K562 (cell line): ENCODE measurements around the gene SLC34A1. TPM values are rescaled to one million over a fixed set of nuclear protein-coding genes. Genes with fewer than 3 reads are reported as not detected.
A peak's percentile ranks its signal among the peaks of the same experiment; 100 is the strongest.

Source experiments
- BDP1 ChIP-seq: IDR thresholded peaks from 3 replicates; pipeline ENCODE4 v1.6.1; 2011; ENCODE audit not compliant: insufficient read length, insufficient read depth
- ERF ChIP-seq: fragments of 450-650 bp; formaldehyde crosslinking; IDR thresholded peaks from 2 replicates; pipeline ENCODE4 v1.4.0; 2020; ENCODE audit warnings: mild to moderate bottlenecking, mixed read lengths
- FOXA1 ChIP-seq: fragments of 450-650 bp; IDR thresholded peaks from 2 replicates; pipeline ENCODE4 v1.6.1; 2016; ENCODE audit warnings: mild to moderate bottlenecking, borderline replicate concordance
- GTF3C2 ChIP-seq: IDR thresholded peaks from 3 replicates; pipeline ENCODE4 v1.6.1; 2011; ENCODE audit warnings: borderline replicate concordance, mild to moderate bottlenecking, moderate library complexity; ENCODE audit not compliant: insufficient read length; ENCODE audit errors: extremely low read depth
- HOMEZ ChIP-seq: fragments of 250-450 bp; sonication (Bioruptor Pico); IDR thresholded peaks from 2 replicates; pipeline ENCODE4 v1.4.0; 2020; ENCODE audit warnings: mild to moderate bottlenecking, moderate library complexity
- MBD2 ChIP-seq: sonication (generic); IDR thresholded peaks from 2 replicates; pipeline ENCODE4 v1.6.1; 2016; ENCODE audit warnings: low read depth, borderline replicate concordance
- MCM7 ChIP-seq, 2 experiments: fragments of 450-650 bp; IDR thresholded peaks; 2 replicates each; pipeline ENCODE4 v1.6.1; 2016 to 2018
- NFIX ChIP-seq: fragments of 250-450 bp; sonication (Bioruptor Pico); IDR thresholded peaks from 2 replicates; pipeline ENCODE4 v1.4.0; 2020; ENCODE audit warnings: low read depth, mild to moderate bottlenecking, moderate library complexity
- NR2C2 ChIP-seq, 2 experiments: fragments of 200-800 bp in 1 of 2; sonication (Bioruptor generic) in 1 of 2; sonication (generic) in 1 of 2; formaldehyde crosslinking in 1 of 2; IDR thresholded peaks; 2 replicates each; pipeline versions ENCODE4 v1.6.1 to v1.8.0; 2016 to 2022; ENCODE audit warnings: mild to moderate bottlenecking in 1 of 2, missing compliant biosample characterization in 1 of 2, missing genetic modification characterization in 1 of 2, missing genetic modification reagents in 1 of 2
- RBBP5 ChIP-seq: fragments of 200-600 bp; sonication (generic); IDR thresholded peaks from 2 replicates; pipeline ENCODE4 v1.6.1; 2012; ENCODE audit warnings: borderline replicate concordance, mild to moderate bottlenecking, low read length, control low read depth, inconsistent platforms; ENCODE audit not compliant: insufficient read depth, poor library complexity, severe bottlenecking
- SMAD1 ChIP-seq: fragments of 150-350 bp; IDR thresholded peaks from 2 replicates; pipeline ENCODE4 v1.6.1; 2014; ENCODE audit warnings: low read length, low read depth; ENCODE audit not compliant: partially characterized antibody
- THRB ChIP-seq: fragments of 450-650 bp; formaldehyde crosslinking; conservative IDR thresholded peaks from 2 replicates; pipeline ENCODE4 v1.4.0; 2022; ENCODE audit warnings: mild to moderate bottlenecking, missing genetic modification characterization
- TRIM28 ChIP-seq: fragments of 450-650 bp; IDR thresholded peaks from 2 replicates; pipeline ENCODE4 v1.6.1; 2017
- UBTF ChIP-seq, 2 experiments: IDR thresholded peaks; 2 replicates each; pipeline ENCODE4 v1.6.1; 2012; ENCODE audit warnings: improper control_type of control experiment in 2 of 2, low read depth in 2 of 2, low read length in 2 of 2, borderline replicate concordance in 1 of 2
- ZBTB26 ChIP-seq: fragments of 450-650 bp; formaldehyde crosslinking; IDR thresholded peaks from 2 replicates; pipeline ENCODE4 v1.4.0; 2022; ENCODE audit warnings: missing genetic modification characterization
- ZNF134 ChIP-seq: fragments of 250-450 bp; sonication (Bioruptor Pico); conservative IDR thresholded peaks from 2 replicates; pipeline ENCODE4 v1.4.0; 2020
- ZNF263 ChIP-seq: sonication (generic); formaldehyde crosslinking; IDR thresholded peaks from 2 replicates; pipeline ENCODE4 v1.8.0; 2022; ENCODE audit warnings: mild to moderate bottlenecking, missing genetic modification reagents, borderline replicate concordance
- ZNF785 ChIP-seq: fragments of 250-450 bp; sonication (Bioruptor Pico); IDR thresholded peaks from 2 replicates; pipeline ENCODE4 v1.4.0; 2020; ENCODE audit warnings: mild to moderate bottlenecking
- polyA plus RNA-seq, 8 experiments: library from polyadenylated mRNA; depleted of rRNA in 4 of 8; stranded (reverse) in 5 of 8; unstranded in 3 of 8; fragments of >200 nt; fragmentation: Nextera tagmentation in 2 of 8; fragmentation: Illumina TruSeq in 1 of 8; extraction: Ambion mirVana in 2 of 8; extraction: Trizol in 1 of 8; gene quantifications; 2 replicates each; pipeline versions ENCODE4 v1.2.1 to v1.2.3, GENCODE V29; 2011 to 2014; ENCODE audit warnings: inconsistent platforms in 1 of 8, missing spikeins in 1 of 8
- total RNA-seq, 7 experiments: library from RNA; depleted of rRNA in 6 of 7; stranded (reverse); fragments of >200 nt in 6 of 7; fragmentation: Illumina TruSeq in 2 of 7; extraction: Trizol in 2 of 7; gene quantifications; 2 replicates each; pipeline versions ENCODE4 v1.2.1 to v1.2.3, GENCODE V29; 2011 to 2021; ENCODE audit warnings: low replicate concordance in 1 of 7

SLC34A1 gene
- total and polyA plus RNA-seq, 9 of the 15 experiments (the other 6 are each of a cell fraction or from before 2014, with no cell fraction given) = not detected

GRCh38 chr5:177426566-177427210 lies 42.5 kb downstream of the SLC34A1 start, which contains the start of gene GRK6 (continued):
- TF ChIP-seq ZBTB26 (no peak), NR2C2 (CRISPR knock-in tag; IDR thresholded peaks at IDR 0.05) (peak; percentile 16; the same call in 1 of the 2 replicates), NR2C2 (tag; IDR thresholded peaks at IDR 0.05) (no peak), GTF3C2 (no peak), RBBP5 (peak; percentile 75), FOXA1 (no peak), MBD2 (0 out of 2 replicates have a peak, but pooled peaks have one; percentile 55), MCM7 (IDR thresholded peaks at IDR 0.05) (no peak), ERF (CRISPR knock-in tag) (peak; percentile 82; the same call in 1 of the 2 replicates), SMAD1 (no peak), TRIM28 (no peak), ZNF263 (CRISPR knock-in tag) (no peak), ZNF785 (CRISPR knock-in tag) (no peak), BDP1 (no peak), HOMEZ (CRISPR knock-in tag) (no peak), NFIX (CRISPR knock-in tag) (no peak), ZNF134 (CRISPR knock-in tag) (no peak), UBTF (IDR thresholded peaks at IDR 0.05; ENCODE audit: borderline replicate concordance in 1 of 2, low read depth in 2 of 2, low read length in 2 of 2) (peak; percentile 63 to 73; a peak in 3 of 4 replicates), THRB (CRISPR knock-in tag) (no peak)
